ENCODE measurements around the gene TMEM163.

TMEM163 gene

GRCh38 chr2:134407154-134407890, 311.5 kb downstream of the TMEM163 start:
- no peak overlapping the region for H3K4me3 ChIP-seq (ENCODE audit: low read depth, low read length)
- TF ChIP-seq CTCF (IDR thresholded peaks at IDR 0.05; ENCODE audit: insufficient read depth, low read depth, low read length, missing control alignments) = no peak
- DNase-seq (ENCODE audit: low read depth) = no peak

DNA sequence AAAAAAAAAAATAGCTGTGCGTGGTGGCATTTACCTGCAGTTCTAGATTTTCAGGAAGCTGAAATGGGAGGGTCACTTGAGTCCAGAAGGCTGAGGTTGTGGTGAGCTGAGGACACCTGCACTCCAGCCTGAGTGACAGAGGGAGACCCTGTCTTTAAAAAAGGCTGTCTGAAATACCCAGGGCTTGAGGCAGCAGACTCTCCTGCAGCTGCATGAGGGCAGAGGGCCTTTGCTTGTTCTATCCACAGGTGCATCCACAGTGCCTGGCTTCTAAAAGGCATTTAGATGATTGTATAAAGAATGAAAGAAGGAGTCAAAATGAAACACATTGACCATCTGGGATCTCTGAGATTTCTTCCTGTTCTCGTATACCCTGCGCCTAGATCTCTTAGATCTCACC, 312.1 kb downstream of the TMEM163 start:
- no peak for TF ChIP-seq CTCF (IDR thresholded peaks at IDR 0.05; ENCODE audit: insufficient read depth, low read depth, low read length, missing control alignments)
- H3K4me3 ChIP-seq (ENCODE audit: low read depth, low read length) = no peak overlapping the region
- peak; percentile 28 for DNase-seq (ENCODE audit: low read depth)

GRCh38 chr2:134406311-134406710, 312.5 kb downstream of the TMEM163 start:
- TF ChIP-seq CTCF (IDR thresholded peaks at IDR 0.05; ENCODE audit: insufficient read depth, low read depth, low read length, missing control alignments) = no peak
- no peak overlapping the region for H3K4me3 ChIP-seq (ENCODE audit: low read depth, low read length)
- no peak for DNase-seq (ENCODE audit: low read depth)
